Erythroblast (primary cell): Measurements from ENCODE around the gene C1orf210.

ENCODE experiments used
- GATA1 ChIP-seq: IDR thresholded peaks from 2 replicates; pipeline ENCODE4 v1.6.1; 2011; ENCODE audit warnings: low read depth, mild to moderate bottlenecking, control low read depth, low read length, moderate library complexity
- POLR2A ChIP-seq: IDR thresholded peaks from 2 replicates; pipeline ENCODE4 v1.6.1; 2011; ENCODE audit warnings: mild to moderate bottlenecking, low read length

- no peak for TF ChIP-seq POLR2A
- TF ChIP-seq GATA1, result no peak
Measured at GRCh38 chr1:43292216-43292615, 6.8 kb upstream of the C1orf210 start.
